Measurements from ENCODE around the gene PQBP1. TPM values are rescaled to one million over a fixed set of nuclear protein-coding genes. Genes with fewer than 3 reads are reported as not detected.

Gene PQBP1
- total and polyA plus RNA-seq, 2 donors (not counting 3 experiments of a cell fraction or from before 2014, with no cell fraction given), result 86.3 to 86.8 TPM

DNA sequence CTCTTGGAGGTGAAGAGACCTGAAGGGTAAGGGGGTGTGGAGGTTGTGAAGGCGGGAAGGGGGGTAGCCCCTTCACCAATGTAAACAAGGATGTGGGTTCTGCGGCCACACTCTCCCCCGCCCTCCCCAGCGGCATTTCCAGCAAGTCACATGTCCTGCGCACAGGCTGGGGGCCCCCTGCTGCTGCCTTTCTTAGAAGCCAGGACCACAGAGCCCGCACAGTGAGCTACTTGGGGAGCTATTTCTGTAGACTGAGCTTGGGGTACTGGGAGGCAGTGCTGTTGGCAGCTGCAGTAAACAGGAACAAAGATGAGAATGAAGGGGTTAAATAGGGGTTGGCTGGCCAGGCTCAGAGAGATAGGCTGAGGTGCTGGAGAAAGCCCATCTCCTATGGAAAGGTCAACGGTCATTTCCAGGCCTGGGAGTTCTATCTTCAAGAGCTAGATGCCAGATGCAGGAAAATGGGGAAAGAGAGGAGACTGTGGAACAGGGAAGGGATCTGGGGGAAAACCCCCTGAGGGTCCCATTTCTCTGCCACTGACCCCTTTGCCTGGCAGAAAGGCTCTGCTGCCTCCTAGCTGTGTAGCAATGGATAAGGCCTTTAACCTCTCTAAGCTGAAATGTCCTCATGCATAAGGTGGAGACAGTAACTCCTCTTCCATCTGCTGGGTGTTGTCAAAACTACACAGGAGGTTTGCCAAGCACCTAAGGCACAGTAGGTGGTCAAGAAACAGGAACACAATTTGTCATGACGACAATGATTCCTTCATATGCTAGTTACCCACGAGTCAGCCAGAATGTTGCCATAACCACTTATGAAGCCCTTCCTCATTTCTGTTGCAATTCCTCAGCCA, 39.6 kb downstream of the PQBP1 start:
- dilution Hi-C loops (cut with MboI; ENCODE audit: extremely low pct_ligation_motif_present, low sequenced_read_pairs) (no loop called here), intact Hi-C loops (cut with micrococcal nuclease) (no loop called here)
- no peak overlapping the region for H3K4me2 ChIP-seq (ENCODE audit: insufficient read depth, low read length)
- POLR2A ChIA-PET, result no interaction called here
- no peaks in the 10 kb centered on the region for H3K9me1 ChIP-seq (replicated peaks; ENCODE audit: control insufficient read depth, extremely low read depth, insufficient read depth, low read length)
- DNase-seq (ENCODE audit: low read depth, low spot score), result no peak
- H3K4me1 ChIP-seq (ENCODE audit: control insufficient read depth, extremely low read depth, insufficient read depth, low read length), result no peaks in the 10 kb centered on the region
- H3K9ac ChIP-seq (replicated peaks; ENCODE audit: extremely low read depth, insufficient read depth, low read length), result no peak overlapping the region
- peaks cover 26% of the 10 kb centered on the region for H3K79me2 ChIP-seq (ENCODE audit: control insufficient read depth, insufficient read depth, low read length)
- no peak for FAIRE-seq
- CTCF ChIA-PET, result no interaction called here
- no peak overlapping the region for H3K4me3 ChIP-seq (replicated peaks in 1 of 3; ENCODE audit: insufficient read depth in 1 of 3, low read depth in 1 of 3, low read length in 3 of 3)
- no TSS peak for BruUV-seq (replicated peaks)
- no peak for TF ChIP-seq MYC (IDR thresholded peaks at IDR 0.05; ENCODE audit: low read depth, low read length)
- TF ChIP-seq, protein P1, sequence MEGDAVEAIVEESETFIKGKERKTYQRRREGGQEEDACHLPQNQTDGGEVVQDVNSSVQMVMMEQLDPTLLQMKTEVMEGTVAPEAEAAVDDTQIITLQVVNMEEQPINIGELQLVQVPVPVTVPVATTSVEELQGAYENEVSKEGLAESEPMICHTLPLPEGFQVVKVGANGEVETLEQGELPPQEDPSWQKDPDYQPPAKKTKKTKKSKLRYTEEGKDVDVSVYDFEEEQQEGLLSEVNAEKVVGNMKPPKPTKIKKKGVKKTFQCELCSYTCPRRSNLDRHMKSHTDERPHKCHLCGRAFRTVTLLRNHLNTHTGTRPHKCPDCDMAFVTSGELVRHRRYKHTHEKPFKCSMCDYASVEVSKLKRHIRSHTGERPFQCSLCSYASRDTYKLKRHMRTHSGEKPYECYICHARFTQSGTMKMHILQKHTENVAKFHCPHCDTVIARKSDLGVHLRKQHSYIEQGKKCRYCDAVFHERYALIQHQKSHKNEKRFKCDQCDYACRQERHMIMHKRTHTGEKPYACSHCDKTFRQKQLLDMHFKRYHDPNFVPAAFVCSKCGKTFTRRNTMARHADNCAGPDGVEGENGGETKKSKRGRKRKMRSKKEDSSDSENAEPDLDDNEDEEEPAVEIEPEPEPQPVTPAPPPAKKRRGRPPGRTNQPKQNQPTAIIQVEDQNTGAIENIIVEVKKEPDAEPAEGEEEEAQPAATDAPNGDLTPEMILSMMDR (IDR thresholded peaks at IDR 0.05; ENCODE audit: extremely low read depth in 1 of 2, insufficient read depth in 1 of 2, low read depth in 1 of 2, low read length in 2 of 2), result no peak
- TF ChIP-seq POLR2A (IDR thresholded peaks at IDR 0.05; ENCODE audit: low read depth, low read length), result no peak
- TF ChIP-seq GATA2 (IDR thresholded peaks at IDR 0.05; ENCODE audit: insufficient read depth, insufficient read length, low read depth, low read length), result no peak
- no peak for TF ChIP-seq JUN (IDR thresholded peaks at IDR 0.05; ENCODE audit: borderline replicate concordance, insufficient read depth, insufficient read length, low read depth)
- TF ChIP-seq POLR2AphosphoS5 (IDR thresholded peaks at IDR 0.05; ENCODE audit: insufficient read depth, low read depth, low read length), result no peak
- TF ChIP-seq EZH2 (IDR thresholded peaks at IDR 0.05; ENCODE audit: borderline replicate concordance, low read depth, low read length, severe bottlenecking), result no peak
- TF ChIP-seq FOS (IDR thresholded peaks at IDR 0.05; ENCODE audit: borderline replicate concordance, insufficient read depth, low read length), result no peak
- TF ChIP-seq, protein P2, sequence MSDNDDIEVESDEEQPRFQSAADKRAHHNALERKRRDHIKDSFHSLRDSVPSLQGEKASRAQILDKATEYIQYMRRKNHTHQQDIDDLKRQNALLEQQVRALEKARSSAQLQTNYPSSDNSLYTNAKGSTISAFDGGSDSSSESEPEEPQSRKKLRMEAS (IDR thresholded peaks at IDR 0.05; ENCODE audit: insufficient read depth, insufficient read length), result no peak
- H3K9me3 ChIP-seq (replicated peaks; ENCODE audit: control insufficient read depth, insufficient read depth, low read length), result no peaks in the 10 kb centered on the region
- no peaks in the 10 kb centered on the region for H4K20me1 ChIP-seq (replicated peaks; ENCODE audit: control insufficient read depth, extremely low read depth, insufficient read depth, low read length)
- no peak overlapping the region for H3K27ac ChIP-seq (ENCODE audit: insufficient read depth, low read depth, low read length)
- H3K36me3 ChIP-seq (ENCODE audit: control insufficient read depth in 2 of 2, extremely low read depth in 1 of 2, insufficient read depth in 2 of 2, low read length in 2 of 2), result peaks cover 3 to 21% of the 10 kb centered on the region in 2 experiments
- no peak overlapping the region for H2AFZ ChIP-seq (ENCODE audit: low read depth, low read length)
- no peaks in the 10 kb centered on the region for H3K27me3 ChIP-seq (ENCODE audit: control insufficient read depth in 2 of 2, insufficient read depth in 2 of 2, low read length in 2 of 2)

All from endothelial cell of umbilical vein (primary cell).